Retina (tissue), 1 donor: ENCODE results near the gene MGRN1.
"Not testable (repeated sequence)": the region's sequence is repeated elsewhere in the genome, so short reads cannot be mapped to it uniquely, and the experiment has no call there.

ENCODE experiments used
- DNase-seq: peaks from one replicate; pipeline ENCODE4 v3.0.0-alpha.2; 2016

MGRN1 gene

DNA sequence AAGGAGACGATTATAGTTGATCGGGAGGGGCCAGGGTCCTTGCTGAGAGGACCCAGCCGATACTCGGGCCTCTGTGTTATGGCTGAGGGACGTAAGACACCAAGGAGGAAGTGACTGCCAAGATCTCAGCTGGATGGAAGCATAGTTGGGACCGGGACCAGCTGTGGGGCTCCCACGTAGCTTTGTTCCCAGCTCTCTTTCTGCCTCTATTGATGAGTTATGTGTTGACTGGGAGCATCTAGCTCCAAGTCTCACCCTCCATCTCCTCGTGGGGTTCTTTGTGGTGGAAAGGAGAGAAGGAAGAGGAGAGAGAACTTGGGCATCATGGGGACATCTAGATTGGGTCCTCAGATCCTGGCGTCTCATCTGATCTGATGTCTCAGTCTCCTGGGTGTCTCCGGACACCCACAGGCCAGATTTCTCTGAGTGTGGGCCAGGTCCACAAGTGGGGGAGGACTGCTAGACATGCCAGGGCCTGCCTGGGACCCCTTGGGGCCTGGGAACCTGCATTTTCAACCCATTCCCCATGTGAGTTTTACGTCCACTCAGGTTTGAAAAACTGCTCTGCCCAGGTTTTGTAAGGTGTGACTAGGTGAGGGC, 1.0 kb downstream of the MGRN1 start:
- DNase-seq: no peak

DNA sequence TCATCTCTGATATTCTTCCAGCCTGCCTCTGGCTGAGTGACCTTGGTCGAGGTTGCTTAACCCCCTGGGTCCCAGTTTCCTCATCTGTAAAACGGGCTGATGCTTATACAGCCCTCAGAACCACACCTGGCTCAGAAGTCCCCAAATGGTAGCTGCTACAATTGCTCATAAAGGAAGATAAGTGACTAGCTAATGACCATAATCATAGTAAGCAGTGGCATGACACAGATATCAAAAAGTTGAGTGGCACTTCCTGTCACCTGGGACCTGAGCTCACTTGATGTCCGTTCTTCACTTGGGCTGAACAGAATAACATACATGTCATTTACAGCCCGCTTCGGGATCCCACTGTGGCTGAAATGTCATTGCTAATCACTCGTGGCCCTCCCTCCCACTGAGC, 1.8 kb downstream of the MGRN1 start:
- no peak for DNase-seq

DNA sequence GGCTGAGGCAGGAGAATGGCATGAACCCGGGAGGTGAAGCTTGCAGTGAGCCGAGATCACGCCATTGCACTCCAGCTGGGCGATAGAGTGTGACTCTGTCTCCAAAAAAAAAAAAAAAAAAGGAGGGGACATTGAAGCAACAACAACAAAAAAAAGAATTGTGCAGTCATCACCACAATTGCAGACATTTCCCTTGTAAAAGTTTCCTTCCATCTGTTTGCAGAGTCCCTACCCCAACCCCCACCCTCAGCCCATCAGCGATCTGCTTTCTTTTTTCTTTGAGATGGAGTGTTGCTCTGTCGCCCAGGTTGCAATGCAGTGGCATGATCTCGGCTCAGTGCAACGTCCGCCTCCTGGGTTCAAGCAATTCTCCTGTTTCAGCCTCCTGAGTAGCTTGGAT, 3.7 kb downstream of the MGRN1 start:
- DNase-seq: no peak

DNA sequence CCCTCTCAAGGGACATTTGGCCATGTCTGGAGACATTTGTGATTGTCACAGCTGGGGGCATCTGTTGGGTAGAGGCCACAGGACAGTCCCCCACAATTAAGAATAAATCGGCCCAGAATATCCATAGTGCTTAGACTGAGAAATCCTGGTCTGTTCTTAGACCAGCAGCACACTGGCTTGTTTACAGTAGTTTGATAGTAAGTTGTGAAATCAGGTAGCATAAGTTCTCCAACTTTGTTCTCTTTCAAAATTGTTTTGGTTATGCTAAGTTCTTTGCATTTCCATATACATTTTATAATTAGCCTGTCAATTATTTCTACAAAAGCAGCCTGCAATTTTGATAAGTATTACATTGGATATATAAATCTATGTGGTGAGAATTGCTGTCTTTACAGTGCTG, 6.8 kb downstream of the MGRN1 start:
- DNase-seq: no peak

DNA sequence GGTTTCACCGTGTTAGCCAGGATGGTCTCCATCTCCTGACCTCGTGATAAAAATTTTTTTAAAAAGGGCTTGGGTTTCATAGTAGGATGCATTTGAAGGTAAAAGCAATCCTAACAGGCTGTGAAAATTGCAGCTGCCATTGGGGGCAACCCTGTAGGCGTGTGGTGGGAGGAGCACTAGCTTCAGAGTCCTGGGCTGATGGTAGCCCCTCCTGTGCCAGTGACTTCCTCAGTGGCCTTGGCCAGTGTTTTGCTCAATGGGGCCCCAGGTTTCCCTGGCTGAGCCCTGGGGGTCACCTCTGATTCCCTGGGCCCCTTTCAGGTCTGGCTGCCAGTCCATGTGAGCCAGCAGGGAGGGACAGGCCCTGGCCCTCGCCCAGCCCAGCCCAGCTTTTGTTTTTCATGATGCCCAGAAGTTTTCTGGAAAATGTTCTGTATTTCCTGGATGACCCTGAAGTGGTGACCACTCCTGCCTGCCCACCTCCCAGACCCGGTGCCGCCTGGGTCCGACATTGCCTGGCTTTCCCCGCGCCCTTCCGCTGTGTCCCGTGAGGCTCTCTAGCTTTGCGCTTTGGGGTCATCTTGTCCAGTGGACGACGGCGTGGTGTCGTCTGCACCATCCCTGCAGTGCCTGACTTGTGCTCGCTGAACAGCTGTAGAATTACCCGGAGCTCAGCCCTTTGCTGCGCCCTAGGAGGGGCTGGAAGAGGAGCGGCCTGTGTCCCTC, 9.4 kb downstream of the MGRN1 start:
- no peak for DNase-seq

DNA sequence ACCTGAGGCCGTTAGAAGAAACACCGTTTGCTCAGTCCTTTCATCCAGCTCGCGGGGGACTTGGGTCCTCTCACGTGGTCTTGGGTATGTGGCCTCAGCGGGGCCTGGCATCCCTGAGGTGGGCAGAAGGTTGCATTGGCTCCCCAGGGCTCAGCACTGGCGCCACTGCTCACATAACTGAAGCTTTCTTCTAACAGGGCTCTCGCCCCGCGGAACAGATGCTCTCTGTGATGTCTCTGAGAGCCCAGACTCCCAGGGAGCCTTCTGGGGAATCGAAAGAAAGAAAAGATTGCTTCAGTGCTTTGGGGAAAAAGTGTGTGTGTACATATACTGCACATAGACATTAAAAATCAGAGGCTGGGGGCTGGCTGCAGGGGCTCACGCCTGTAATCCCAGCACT, 10.1 kb downstream of the MGRN1 start:
- no peak for DNase-seq

DNA sequence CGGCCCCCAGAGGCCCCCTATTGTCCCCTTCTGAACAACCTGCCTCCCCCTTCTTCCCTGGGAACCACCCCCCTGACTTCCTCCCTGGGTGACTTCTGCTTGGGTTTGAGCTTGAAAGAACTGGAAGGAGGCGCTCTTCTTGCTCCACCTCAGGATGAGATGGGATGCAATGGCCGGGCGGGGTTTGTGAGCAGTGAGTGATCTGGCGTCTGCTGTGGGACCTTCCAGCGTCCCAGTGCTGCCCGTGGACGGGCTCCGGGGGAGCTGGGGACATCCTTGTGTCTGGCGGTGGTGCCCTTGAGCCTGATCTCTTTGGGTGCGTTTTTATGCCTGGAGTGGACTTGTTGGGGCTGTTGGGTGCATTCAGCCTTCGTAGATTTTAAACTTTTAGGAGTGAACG, 11.6 kb downstream of the MGRN1 start:
- DNase-seq: no peak

DNA sequence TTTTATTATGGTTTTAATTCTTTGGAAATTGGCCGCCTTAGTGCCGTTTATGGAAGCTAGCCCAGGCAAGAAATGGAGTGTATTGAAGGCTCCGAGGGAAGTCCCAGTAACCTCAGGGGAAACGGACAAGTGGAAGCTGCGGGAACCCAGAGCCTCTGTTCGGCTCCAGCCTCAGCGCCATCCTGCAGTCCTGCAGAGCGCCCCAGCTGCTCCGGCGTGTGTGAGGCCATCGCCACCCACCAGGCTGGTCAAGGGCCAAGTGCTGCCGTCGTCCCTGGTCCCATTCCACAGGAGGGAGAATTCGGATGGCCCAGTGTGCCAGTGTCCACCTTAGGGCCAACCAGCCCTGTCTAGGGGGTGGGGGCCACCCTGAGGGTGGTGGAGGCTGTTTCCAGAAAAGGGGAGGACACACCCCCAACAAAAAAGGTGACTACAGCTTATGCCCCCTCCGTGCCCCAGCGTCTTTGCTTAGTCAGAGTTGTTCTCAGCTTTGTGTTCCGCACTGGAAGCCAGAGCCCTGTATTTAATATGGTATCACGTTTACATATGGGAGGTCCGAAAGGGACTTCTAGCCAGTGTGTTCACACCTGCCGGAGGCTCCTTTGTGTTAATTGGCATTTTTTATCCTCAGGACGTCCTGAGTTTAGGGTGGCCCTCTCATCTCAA, 13.0 kb downstream of the MGRN1 start:
- no peak for DNase-seq

DNA sequence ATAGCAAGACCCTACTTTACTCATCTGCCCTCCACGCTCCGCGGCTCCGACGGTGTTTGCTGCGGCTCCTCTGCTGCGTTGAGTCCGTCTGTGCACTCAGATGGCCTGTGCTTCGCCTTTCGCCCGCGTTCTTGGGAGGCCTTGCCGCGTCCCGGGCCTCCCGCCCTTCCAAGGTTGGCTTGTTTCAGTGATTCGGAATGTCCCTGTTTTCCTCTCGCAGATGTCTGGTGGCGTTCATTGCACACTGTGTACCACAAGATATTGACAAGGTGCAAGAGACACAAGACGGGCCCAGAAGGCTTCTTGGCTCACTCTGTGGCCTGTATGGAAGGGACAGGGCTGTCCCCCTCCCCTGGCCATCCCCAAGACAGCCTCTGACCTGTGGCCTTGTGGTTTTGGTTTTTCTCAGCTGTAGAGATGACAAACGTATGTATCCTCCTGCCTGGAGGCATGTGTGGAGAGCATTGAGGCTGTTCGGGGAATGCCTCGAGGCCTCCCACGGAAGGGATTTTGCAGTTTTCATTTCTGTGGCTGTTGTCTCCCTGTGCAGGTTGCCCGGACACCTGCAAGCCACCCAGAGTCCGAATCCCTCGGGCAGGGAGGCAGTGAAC, 15.4 kb downstream of the MGRN1 start:
- no peak for DNase-seq

DNA sequence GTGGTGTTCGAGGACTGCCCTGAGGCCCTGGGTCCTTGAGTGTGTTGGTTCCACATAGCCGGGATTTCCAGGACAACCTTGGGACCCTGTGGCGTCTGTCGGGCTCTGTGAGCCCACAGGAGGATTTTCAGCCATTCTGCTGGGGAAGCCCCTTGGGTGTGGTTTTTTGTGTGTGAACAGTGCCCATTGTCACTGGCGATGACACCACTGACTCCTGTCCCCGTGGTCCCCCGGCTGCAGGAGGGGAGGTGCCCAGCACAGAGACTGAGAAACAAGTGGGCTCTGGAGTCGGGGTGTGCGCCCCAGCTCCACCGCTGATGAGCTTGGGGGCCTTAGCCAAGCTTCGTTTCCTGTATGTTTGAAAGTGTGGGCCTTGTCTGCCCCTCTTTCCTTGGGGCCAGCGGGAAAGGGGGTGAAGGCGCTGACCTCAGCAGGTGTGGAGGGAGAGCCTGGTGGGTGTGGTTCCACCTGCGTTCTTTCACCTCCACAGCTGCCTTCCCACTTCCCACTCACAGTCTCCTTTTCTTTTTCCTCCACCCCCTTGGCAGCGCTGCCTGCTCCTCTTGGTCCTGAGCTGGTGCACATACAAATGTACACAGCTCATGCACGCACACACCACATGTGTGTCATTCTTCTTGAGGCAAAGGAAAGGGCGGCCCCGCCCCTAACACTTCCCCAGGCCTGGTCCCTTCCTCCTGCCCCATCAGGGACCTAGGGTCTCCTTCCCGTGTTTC, 16.1 kb downstream of the MGRN1 start:
- DNase-seq: no peak

DNA sequence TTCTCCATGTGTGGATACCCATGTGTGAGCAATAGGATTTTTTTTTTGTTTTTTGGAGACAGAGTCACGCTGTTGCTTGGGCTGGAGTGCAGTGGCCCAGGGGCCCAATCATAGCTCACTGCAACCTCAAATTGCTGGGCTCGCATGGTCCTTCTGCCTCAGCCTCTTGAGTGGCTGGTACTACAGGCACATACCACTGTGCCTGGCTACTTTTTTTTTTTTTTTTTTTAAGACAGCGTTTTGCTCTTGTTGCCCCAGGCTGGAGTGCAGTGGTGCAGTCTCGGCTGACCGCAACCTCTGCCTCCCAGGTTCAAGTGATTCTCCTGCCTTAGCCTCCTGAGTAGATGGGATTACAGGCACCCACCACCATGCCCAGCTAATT, 16.7 kb downstream of the MGRN1 start:
- DNase-seq: no peak

DNA sequence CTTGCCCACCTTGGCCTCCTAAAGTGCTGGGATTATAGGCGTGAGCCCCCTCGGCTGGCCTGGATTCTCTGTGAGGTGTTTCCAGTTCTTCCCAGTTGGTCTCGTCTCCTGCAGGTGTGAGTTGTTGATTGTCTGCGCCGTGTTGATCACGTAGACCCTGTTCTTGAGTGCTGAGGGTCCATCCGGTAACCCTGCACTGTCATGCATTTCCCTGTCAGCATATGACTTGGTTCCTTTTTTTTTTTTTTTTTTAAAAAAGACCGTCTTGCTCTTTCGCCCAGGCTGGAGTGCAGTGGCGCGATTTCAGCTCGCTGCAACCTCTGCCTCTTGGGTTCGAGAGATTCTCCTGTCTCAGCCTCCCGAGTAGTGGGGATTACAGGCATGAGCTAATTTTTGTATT, 17.3 kb downstream of the MGRN1 start:
- no peak for DNase-seq

DNA sequence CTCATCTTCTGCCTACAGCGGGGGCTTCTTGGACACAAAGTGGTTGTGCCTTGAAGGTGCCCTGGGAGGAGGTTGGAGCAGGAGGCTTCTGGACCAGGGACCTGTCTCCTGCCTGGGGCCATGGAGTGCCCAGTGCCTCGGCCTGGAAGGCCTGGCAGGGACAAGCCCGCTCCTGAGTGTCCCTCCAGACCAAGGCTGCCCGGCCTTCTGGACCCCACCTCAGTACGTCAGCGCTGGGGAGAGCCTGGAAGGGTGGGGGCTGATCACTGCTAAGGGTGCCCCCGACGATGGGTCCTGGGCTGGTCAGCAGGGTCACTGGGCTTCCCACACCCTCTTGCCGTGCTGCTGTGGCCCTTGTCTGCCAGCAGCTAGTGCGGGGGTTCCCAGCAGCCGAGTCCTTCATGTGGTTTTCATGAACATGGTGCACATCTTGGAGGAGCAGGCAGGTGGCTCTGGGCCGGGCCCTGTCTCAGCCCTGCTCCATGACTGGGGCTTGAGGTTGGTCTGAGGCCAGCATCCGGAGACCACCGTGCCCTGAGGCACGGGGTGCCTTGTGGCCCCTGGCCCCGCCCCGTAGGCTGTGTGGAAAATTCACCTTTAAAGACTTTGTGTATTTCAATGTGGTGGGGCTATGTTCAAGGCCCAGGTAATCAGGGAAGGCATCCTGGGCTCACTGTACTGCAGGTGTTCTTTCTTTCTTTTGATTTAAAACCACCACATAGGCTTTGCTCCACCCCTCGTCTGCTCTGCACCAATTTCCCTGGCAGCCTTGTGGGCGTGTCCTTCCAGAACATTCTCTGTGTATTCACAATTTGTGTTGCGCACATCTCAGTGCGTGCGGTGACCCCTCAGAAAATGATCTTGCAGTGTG, 22.4 kb downstream of the MGRN1 start:
- no peak for DNase-seq

DNA sequence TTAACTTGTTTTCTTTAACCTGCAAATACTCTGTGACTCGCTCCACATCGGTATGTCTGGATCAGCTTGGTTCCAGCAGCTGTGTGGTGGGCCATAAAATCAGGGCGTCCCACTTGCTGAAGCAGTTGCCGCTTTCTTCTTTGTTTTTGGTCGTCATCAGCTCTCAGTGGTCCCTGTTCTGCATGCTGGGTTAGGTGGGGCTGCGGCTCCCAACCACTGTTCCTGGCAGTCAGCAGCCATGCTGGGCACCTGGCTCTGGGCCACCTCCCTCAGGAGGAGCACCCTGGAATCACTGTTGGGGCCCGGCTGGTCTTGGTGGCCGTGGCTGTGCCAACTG, 23.0 kb downstream of the MGRN1 start:
- DNase-seq: no peak

DNA sequence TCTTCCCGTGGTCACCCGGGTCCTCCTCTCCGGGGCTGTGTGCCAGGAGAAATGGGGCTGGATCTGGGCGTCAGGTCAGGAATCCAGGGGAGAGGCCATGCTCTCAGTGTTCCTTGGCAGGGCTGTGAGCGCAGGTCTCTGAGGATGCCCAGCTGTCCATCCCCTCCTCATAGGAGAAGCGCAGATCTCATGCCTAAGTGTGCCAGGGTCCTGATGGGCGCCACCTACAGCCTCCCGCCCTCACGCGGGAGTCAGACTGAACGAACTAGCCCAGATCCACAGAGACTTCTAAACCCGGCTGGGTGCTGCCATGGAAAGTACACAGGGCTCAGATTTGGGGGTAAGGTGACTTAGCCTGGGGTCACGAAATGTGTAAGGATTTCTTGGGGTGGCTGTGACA, 24.3 kb downstream of the MGRN1 start:
- DNase-seq: no peak

DNA sequence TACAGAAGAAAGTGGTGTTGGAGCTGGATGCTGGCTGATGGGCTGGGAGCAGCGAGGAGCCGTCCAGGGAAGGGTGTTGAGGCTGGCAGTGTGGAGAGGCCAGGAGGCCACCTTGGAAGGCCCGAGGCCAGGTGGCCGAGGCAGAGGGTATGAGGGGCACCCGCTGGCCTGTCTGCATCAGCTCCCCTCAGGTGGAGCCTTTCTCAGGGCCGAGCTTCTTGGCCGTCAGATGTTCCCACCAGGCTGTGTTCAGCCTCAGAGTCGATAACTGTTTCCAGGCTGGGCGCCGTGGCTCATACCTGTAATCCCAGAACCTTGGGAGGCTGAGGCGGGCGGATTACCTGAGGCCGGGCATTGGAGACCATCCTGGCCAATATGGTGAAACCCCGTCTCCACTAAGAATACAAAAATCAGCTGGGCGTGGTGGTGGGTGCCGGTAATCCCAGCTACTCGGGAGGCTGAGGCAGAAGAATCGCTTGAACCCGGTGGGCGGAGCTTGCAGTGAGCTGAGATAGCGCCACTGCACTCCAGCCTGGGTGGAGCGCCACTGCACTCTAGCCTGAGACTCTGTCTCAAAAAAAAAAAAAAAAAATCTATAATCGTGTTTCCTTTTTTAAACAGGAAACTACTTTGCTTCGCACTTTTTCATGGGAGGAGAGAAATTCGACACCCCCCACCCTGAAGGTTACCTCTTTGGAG, 25.3 kb downstream of the MGRN1 start:
- no peak for DNase-seq

DNA sequence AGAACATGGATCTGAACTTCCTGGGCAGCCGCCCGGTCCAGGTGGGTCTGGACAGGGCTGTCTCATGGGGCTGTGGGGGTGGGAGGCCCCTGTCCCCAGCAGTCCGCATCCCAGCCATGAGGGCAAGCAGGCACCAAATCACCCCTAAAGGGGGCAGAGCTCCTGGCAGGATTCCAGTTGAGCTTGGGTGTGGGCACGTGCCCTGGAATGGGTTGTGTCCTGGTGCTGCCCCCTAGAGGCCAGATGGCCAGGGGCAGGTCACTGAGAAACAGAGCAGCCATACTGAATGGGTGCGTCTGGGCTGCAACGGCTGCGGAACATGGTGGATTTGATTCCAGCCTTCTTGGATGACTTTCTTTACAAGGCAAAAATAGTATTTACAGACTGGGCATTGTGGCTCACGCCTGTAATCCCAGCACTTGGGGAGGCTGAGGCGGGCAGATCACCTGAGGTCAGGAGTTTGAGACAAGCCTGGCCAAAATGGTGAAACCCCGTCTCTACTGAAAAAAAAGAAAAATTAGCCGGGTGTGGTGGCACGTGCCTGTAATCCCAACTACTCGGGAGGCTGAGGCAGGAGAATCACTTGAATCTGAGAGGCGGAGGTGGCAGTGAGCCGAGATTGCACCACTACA, 25.9 kb downstream of the MGRN1 start:
- DNase-seq: not testable (repeated sequence)

DNA sequence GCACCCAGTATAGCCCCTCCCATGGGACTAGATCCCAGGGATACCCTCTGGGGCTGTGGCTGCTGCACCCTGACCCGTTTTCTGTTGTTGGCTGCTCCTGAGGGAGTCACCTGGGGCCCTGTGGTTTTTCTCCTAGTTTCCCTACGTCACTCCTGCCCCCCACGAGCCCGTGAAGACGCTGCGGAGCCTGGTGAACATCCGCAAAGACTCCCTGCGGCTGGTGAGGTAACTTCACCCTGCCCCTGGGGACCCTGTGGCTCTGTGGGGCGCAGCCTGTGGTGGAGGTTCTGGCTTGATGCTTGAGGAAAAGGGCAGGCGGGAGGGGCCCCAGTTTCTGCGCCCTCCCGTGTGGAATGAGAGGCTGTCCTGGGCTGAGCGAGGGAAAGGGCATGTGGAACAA, 27.2 kb downstream of the MGRN1 start:
- DNase-seq: no peak

DNA sequence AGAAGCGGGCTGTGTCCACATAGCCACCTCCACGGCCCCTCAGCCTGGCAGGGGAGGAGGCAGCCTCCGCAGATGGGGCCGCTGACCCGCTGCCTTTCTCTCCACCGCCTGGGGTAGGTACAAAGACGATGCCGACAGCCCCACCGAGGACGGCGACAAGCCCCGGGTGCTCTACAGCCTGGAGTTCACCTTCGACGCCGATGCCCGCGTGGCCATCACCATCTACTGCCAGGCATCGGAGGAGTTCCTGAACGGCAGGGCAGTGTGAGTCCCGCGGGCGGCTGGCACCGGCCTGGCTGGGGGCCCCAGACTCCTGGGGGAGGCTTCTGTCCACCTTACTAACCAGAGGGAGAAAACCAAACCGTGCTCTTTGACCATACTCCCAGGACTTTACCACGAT, 27.9 kb downstream of the MGRN1 start:
- DNase-seq: no peak

DNA sequence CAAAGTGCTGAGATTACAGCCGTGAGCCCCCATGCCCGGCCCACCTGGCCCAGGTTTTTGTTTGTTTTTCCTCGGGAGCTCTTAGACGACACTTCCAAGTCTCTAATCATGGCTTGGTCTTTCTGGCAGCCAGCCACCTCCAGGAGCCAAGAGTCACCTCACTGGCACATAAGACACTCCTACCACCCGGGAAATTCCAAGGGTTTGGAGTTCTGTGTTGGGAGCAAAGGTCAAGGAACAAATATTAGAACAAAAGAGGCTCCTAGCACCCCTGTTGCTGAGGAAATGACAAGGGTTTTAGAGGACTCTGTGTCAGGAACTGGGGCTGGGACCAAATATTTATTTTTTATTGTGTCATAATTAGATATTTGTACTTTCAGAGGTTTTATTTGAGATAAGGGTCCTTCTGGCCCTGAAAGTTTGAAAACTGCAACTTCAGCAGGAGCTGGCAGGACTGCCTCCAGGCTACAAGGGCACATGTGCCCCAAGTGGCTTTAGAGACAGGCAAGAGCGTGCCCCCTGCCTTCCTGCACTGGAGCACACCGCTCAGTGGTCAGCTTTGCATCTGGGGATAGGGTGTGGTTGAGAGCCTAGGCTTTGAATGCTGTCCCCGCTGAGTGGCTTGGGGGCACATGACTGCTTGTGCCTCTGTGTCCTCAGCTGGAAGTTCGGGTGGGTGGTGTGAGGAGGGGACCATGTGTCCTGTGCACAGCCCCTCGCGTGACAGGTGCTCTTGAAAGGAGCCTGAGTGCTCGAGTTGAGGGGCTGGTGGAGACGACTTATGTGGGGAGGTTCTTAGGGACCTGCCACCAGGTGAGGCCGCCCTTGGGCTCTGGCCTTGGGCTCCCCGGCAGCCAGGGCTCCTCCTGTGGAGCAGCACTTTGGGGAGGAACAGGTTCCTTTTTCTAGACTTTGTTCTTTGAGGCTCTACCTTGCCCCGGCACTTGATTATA, 29.7 kb downstream of the MGRN1 start:
- no peak for DNase-seq
